Measurements from ENCODE around the gene ZNF135. TPM values are rescaled to one million over a fixed set of nuclear protein-coding genes. Genes with fewer than 3 reads are reported as not detected.

The ZNF135 gene
- total and polyA plus RNA-seq, 4 donors, result 0.31 to 1.5 (median 0.42) TPM

- DNase-seq (ENCODE audit: low spot score), result no peak
- Histone ChIP-seq H3K36me3 (ENCODE audit: control insufficient read depth in 4 of 4, insufficient read depth in 3 of 4, low read depth in 1 of 4, low read length in 3 of 4) (no peaks in the 10 kb centered on the region), H3K27ac (ENCODE audit: low read depth in 1 of 2, low read length in 2 of 2) (no peak overlapping the region), H3K9me3 (ENCODE audit: control insufficient read depth in 4 of 4, low read length in 3 of 4) (peaks cover 30 to 49% (median 42%) of the 10 kb centered on the region in 4 donors), H3K9ac (ENCODE audit: low read depth in 1 of 2, low read length in 2 of 2) (no peak overlapping the region), H3K4me1 (ENCODE audit: control insufficient read depth in 4 of 4, insufficient read depth in 4 of 4, low read length in 3 of 4) (no peaks in the 10 kb centered on the region), H3K27me3 (ENCODE audit: control insufficient read depth in 4 of 4, insufficient read depth in 4 of 4, low read length in 3 of 4) (no peaks in the 10 kb centered on the region), H3K4me3 (ENCODE audit: low read depth in 1 of 3, low read length in 3 of 3) (peak overlapping the region in 1 of 3 donors; percentile 14)
- 78% methylated on average over 8 of the region's 8 CpGs for WGBS
- TF ChIP-seq SP1 (IDR thresholded peaks at IDR 0.05), result no peak
- no peak for TF ChIP-seq HNF4A (conservative IDR thresholded peaks at IDR 0.05)
- TF ChIP-seq RXRA (IDR thresholded peaks at IDR 0.05), result no peak
- TF ChIP-seq FOXA1 (IDR thresholded peaks at IDR 0.05), result no peak
- no peak for TF ChIP-seq FOXA2 (IDR thresholded peaks at IDR 0.05)
- TF ChIP-seq ZBTB33 (IDR thresholded peaks at IDR 0.05), result no peak
- TF ChIP-seq JUND (IDR thresholded peaks at IDR 0.05), result no peak
- TF ChIP-seq ATF3 (IDR thresholded peaks at IDR 0.05), result no peak
- TF ChIP-seq GABPA (IDR thresholded peaks at IDR 0.05 in 1 of 2, conservative IDR thresholded peaks at IDR 0.05 in 1 of 2), result no peak
- no peak for TF ChIP-seq CTCF (IDR thresholded peaks at IDR 0.05; ENCODE audit: low read depth, low read length, missing input control)
- no peak for TF ChIP-seq EGR1 (IDR thresholded peaks at IDR 0.05; ENCODE audit: low read depth in 2 of 2)
- no peak for TF ChIP-seq REST (IDR thresholded peaks at IDR 0.05)
- no peak for TF ChIP-seq NR2F2 (IDR thresholded peaks at IDR 0.05)
- TF ChIP-seq RAD21 (IDR thresholded peaks at IDR 0.05), result no peak
- no peak for TF ChIP-seq TAF1 (conservative IDR thresholded peaks at IDR 0.05)
- TF ChIP-seq HNF4G (IDR thresholded peaks at IDR 0.05), result no peak
These were observed 23.2 kb upstream of the ZNF135 start for GRCh38 chr19:58035863-58036262.

Data from liver (tissue), 9 donors.